ENCODE measurements around the gene PPP5C.

PPP5C gene

DNA sequence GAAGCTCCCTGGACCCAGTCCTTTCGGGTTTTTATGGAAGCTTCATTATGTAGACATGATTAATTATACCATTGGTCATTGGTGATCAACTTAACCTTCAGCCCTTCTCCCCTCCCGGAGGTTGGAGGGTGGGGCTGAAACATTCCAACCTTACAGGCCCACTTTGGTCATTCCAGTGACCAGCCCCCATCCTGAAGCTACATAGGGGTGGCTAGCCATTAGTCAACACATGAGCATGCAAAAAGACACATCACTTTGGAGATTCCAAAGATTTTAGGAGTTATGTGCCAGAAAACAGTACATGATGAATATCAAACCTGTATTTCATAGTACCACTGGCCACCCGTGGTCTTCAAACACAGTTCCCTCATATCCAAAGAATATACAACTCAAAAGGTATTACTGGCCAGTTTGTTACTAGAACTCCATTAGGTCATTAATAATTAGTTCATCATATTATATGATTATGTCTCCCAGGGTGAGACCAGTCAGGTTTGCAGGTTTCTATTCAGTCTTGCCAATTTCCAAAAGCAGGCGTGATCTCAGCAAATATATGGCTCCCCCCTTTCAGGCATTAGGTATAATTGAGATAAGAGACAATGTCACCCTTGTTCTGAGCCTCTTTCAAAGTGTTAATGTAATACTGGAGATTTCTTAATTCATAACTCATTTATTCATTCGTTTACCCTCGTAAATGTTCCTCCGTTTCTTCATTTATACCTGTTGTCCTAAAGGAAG lies 11.1 kb downstream of the PPP5C start:
- no peak for DNase-seq
- intact Hi-C loops (cut with DNase I), result no loop called here

DNA sequence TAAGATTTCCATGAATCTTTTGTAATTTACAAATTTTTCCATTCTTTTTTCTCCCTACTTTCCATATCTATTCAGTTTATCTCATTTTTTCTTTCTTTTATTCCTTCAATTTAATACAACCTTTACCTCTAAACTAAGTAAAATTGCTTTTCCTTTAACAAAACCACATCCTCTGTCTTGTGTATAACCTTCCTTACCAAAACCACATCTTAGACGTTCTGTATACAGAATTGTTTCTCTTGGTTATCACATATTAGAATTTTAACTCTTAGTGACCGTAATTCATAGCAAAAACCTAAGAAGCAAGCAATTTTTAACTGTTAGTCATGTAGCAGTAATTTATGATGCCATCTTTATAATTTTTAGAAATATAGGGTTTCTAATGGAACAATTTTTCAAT lies 15.0 kb downstream of the PPP5C start:
- intact Hi-C loops (cut with DNase I), result no loop called here
- no peak for DNase-seq

DNA sequence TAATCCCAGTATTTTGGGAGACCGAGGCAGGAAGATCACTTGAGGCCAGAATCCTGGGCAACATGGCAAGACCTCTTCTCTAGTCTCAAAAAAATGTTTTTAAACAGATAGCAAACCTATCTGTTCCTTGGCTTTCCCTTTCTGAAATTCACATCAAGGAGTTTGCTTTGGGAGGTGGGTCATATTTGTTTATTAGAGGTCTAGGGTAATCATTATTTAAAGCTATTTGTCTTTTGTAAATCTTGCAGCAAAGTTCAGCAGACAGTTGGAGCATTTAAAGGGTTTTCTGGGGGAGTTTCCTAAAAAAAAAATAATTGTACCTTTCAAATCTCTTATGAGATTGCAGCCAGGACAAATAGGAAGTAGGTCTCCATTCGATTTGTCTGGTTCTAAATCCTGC lies 17.5 kb downstream of the PPP5C start:
- intact Hi-C loops (cut with DNase I), result no loop called here
- DNase-seq, result no peak

DNA sequence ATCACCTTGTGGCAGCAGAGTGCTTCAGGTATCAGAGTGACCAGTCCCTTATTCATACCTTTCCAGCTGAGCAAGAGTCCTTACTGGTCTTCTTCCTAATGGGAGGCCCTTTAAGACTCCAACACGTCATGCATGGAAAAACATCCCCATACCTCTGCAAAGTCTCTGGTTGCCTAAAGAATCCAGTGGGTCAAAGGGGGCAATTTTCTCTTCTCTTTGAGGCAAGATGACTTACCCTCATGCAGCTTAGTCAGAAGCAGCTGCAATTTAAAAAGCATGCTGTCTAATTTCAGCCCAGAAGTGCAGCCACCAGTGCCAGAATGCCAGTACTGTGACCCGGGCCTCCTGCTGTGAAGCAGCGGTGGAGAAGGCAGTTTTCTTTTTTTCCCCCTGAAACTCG lies 18.7 kb downstream of the PPP5C start:
- peak in 1 of 10 donors; percentile 29 for DNase-seq
- intact Hi-C loops (cut with DNase I), result no loop called here

DNA sequence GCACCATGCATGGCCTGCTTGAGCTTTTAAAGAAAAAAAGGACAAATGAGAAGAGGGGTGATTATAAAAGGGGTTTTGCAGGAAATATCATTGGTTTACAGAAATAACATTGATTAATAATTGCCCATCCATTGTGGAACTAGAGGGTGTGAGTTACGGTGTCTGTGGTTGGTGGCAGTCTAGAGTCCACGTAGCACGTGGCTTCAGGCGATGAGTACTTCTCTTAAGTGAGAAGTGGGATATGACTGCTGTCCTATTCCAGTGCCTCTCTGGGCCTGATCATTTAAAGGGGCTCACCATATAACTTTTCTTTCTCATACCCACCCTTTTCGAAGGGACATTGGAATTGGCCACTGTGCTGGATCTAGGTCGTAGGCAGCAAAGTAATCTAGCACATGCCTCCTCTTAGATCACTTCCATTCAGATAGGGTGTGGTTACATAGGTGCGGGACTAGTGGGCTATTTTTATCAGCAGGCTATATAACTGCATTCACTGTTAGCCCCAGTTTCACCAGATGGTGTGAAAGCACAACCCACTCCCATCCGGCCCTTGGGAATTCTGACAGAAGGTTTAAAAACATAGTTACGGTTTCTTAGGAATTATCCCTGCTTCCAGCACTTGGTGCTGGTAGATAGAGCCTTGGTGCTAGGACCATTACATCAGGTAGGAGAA lies 19.9 kb downstream of the PPP5C start:
- DNase-seq, result peak in 3 of 10 donors; percentile 20 to 62 (median 29)
- intact Hi-C loops (cut with DNase I), result no loop called here

DNA sequence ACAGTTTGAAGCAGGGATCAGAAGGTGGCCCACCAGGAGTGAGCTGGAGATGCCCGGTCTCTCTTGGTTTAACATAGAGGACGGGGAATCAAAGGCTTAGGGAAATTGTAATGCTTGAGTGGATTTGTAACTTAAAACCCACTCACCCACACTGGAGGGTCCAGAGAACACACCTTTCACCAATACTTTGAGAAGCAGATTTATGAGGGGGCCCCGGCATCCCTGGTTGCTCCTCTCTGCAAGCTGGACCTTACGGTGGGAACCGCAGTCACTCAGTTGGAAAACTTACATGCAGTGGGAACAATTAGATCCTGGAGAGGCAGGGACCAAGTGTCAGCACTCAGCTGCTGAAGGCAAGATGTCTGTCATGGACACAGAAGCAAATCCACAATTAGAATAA lies 20.5 kb downstream of the PPP5C start:
- peak in 3 of 10 donors; percentile 17 to 44 (median 36) for DNase-seq
- intact Hi-C loops (cut with DNase I), result no loop called here

DNA sequence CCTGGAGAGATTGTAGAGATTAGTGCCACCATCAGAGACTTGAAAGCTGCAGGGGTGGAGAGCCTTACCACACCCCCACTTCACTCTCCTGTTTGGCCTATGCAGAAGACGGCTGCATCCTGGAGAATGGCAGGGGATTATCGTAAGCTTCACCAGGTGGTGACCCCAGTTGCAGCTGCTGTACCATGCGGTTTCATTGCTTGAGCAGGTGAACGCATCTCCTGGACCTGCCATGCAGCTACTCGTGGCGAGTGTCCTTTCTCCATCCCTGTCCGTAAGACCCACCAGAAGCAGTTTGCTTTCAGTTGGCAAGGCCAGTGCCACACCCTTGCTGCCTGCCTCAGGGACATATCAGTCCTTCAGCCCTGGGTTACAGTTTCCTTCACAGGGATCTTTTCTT lies 21.2 kb downstream of the PPP5C start:
- peak in 3 of 10 donors; percentile 7 to 63 (median 12) for DNase-seq
- intact Hi-C loops (cut with DNase I), result no loop called here

DNA sequence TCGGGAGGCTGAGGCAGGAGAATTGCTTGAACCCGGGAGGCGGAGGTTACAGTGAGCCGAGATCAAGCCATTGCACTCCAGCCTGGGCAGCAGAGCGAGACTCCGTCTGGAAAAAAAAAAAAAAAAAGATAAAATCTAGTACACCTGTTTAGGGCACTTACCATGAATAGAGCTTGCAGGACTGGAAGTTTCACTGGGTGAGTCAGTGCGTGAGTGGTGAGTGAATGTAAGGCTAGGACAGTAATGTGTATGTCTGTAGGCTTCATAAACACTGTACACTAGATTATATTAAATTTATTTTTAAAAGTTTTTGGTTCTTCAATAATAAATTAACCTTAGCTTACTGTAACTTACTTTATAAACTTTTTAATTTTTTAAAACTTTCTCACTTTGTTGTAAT lies 22.9 kb downstream of the PPP5C start:
- DNase-seq, result peak in 1 of 10 donors; percentile 5
- intact Hi-C loops (cut with DNase I), result loop anchor here (10.0 kb wide), 1 partner anchor 85 kb away; no protein-coding TSS in a partner anchor

DNA sequence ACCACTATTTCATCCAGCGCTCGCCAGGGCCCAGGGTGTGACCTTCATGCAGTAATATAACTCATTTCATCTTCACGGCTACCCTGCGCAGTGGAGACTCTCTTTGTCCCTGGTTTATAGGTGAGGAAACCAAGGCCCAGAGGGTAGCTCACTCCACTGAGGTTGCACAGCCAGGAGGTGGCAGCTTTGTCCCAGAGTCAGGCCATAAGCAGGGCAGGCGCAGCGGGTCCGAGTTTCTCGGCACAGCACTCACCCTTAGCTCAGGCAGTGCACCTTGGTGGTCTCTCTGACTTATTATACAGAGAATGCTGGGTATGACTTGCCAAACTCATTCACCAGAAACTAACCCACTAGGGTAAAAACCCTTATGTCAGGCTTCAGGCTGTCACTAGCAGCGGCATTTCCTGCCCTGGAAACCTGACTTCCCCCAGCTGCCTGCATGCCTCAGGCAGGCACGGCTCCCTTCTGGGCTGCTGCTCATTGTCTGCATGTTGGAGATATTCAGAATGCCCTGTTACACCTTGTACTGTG lies 24.5 kb downstream of the PPP5C start:
- intact Hi-C loops (cut with DNase I), result loop anchor here (10.0 kb wide), 1 partner anchor 87 kb away; no protein-coding TSS in a partner anchor

DNA sequence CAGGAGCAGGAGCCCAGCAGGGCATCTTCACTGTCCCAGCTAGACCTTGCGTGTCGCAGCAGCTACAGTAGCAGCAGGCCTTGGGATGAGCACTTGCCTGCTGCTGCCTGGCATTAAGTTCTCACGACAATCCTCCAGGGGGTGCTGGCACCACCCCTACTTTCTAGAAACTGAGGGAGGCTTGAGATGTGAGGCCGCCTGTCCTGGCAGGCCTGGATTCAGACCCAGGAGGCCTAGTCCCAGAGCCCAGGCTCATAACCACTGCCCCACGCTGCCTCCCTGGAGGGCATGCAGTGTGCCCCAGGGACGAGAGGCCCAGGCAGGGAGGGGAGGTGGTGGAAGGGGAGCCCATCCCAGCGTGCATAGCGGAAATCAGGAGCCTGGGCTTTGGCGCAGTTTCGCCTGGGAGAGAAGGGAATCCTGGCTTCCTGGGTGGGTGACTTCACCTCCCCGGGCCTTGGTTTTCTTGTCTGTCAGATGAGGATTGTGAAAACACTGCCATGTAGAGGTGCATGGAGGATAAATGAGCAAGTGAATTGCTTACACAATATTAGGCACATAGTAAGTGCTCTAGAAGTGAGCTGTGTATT lies 26.1 kb downstream of the PPP5C start:
- peak in 3 of 10 donors; percentile 64 to 87 (median 68) for DNase-seq

More for the DNA sequence above, 24.5 kb downstream of the PPP5C start:
- DNase-seq, result peak in 3 of 10 donors; percentile 63 to 78 (median 68)

DNA sequence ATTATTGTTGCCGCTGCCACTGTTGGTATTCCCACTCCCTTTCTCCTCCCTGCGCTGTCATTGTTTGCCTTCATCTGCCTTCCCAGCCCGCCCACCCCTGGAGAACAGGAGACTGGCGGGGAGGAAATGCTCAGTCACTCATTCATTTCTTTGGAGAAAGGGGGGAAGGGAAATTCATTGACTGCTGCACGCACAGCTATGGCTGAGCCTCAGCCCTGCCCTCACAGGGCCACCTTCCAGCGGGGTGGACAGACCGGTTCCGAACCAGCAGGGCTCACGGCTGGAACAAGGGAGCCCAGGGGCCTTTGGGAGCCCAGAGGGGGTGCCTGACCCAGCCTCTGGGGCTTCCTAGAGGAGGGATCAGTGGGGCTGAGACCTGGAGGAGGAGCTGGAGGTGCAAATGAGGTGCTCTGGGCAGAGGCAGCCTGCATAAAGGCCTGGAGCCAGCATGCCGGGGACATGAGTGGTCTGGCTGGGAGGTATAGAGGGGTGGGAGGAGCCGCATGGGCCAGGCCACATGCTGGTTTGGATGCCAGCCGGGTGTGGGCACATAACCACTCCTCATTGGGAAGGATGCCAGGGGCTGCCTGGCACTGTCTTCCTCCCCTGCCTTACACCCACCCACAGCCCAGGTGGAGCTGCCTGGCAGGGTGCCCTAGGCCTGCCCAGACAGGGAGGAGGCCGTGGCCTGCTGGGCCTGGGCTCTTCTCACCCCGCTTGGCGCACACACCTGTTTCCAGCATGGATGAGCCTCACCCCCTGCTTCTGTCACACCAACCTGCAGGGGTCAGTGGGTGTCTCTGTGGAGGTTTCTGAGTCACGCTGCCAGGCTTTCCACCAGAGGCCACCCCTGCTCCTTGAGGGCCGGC lies 26.8 kb downstream of the PPP5C start:
- intact Hi-C loops (cut with DNase I), result loop anchor here (10.0 kb wide), 1 partner anchor 89 kb away; no protein-coding TSS in a partner anchor
- DNase-seq, result peak in 6 of 10 donors; percentile 25 to 91 (median 68)

More for the DNA sequence above, 26.1 kb downstream of the PPP5C start:
- intact Hi-C loops (cut with DNase I), result loop anchor here (10.0 kb wide), 1 partner anchor 88 kb away; no protein-coding TSS in a partner anchor

DNA sequence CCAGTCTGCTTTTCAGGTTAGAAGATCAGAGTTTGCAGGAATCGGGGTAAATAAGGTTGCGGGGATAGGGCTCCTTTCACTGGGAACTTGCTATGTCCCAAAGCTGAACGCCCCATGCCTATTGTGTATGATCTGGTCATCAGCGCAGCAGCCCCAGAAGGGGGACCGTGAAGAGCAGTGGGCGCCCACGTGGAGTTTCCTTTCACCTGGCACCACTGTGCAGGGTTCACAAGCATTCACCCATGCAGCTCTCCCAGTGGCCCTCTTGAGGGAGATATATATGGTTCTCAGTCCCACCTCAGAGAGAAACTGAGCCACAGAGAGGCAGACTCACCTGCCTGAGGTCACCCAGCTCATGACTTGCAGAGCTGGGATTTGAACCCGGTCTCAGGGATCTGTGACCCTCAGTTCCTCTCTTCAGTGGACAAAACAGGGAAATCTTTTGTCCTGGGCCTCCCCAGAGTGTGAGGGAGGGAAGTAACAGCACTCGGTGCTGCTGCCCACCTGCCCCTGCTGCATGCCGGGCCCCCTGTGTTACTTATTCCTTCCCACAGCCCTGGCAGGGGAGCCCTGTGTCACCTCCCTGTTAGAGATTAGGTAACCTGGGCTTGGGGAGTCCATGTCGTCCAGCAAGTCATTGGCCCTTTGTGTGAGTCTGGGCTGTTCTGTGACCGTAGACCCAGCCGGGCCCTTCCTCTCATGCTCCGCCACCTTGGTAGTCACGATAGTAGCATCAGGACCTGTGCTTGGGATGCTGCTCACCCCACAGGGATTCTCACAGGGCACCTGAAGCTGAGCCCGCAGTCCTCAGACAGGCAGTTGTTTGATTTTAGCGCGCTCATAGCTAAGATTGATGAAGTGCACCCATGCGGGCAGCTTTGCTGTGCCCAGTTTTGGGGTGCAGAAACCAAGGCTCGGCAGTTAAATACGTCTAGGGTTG lies 27.9 kb downstream of the PPP5C start:
- intact Hi-C loops (cut with DNase I), result loop anchor here (10.0 kb wide), 1 partner anchor 90 kb away; no protein-coding TSS in a partner anchor
- peak in 3 of 10 donors; percentile 18 to 57 (median 26) for DNase-seq

DNA sequence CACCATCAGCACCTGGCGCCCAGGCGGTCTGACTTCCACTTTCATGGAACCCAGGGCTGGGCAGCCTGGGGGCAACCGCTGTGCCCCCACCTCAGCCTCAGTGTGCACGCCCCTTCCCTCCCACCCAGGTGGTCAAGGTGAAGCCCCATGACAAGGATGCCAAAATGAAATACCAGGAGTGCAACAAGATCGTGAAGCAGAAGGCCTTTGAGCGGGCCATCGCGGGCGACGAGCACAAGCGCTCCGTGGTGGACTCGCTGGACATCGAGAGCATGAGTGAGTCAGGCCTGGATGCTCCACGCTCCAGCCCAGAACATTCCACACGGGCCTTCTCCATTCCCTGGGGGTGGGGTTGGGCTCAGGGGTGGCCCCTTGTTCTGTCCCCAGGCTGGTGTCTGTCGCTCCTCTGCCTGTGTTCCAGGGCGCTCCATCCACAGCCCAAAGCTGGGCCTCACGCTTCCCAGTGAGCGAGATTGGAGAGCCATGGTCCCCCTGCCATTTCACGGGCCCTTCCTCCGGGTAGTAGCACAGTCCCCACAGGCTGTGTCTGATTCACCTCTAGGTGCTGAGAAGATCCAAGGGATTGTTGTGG lies 28.7 kb downstream of the PPP5C start:
- peak in 3 of 10 donors; percentile 40 to 74 (median 70) for DNase-seq
- intact Hi-C loops (cut with DNase I), result loop anchor here (10.0 kb wide), 1 partner anchor 91 kb away; no protein-coding TSS in a partner anchor

DNA sequence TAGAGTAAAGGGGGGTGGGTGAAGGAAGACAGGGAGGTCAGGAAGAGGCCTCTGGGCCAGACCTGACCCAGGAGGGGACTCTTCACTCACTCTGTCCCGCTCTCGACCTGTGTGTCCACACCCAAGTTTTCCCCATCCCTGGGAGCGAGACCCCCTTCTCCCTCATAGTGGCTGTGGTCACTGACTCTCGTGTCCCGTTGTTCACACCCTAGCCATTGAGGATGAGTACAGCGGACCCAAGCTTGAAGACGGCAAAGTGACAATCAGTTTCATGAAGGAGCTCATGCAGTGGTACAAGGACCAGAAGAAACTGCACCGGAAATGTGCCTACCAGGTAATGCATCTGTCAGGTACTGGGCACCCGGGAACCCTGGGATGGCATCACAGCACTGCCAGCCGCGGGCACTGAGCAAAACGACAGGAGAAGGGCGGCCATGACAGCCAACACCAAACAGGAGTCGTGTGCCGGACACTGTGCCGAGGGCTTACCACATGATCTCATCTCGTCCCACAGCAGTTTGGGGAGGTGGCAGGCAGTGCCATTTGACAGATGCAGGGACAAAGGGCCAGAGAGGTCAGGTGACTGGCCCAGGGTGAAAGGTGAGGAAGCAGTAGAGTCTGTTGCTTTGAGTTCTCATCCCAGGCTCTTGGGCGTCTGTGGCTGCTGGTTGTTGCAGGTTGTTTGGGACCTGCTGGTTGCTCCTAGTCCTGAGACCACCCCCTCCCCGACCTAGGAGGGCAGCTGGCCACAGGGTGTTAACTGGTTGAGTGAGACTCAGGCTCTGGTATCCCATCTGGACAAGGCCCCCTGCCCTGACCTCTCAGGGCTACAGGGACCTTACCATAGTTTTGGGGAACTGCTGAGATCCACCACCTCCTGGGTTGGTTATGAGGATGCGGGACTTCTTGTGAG lies 29.6 kb downstream of the PPP5C start:
- peak in 3 of 10 donors; percentile 40 to 65 (median 65) for DNase-seq
- intact Hi-C loops (cut with DNase I), result loop anchor here (10.0 kb wide), 1 partner anchor 92 kb away; no protein-coding TSS in a partner anchor

DNA sequence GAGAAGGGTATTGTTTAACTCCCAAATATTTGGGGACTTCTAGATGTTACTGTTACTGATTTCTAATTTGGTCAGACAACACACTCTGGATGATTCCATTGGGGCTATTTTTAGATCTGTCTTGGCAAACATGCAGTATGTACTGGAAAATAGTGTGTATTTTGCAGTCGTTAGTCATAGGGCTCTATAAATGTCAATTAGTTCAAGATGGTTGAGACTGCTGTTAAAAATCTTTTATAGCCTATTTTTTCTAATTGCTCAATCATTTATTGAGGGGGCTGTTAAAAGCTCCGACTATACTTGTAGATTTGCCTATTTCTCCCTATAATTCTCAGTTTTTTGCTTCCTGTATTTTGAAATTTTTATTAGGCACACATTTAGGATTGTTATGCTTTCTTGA lies 31.4 kb downstream of the PPP5C start:
- DNase-seq, result no peak
- intact Hi-C loops (cut with DNase I), result loop anchor here (10.0 kb wide), 1 partner anchor 93 kb away; no protein-coding TSS in a partner anchor

DNA sequence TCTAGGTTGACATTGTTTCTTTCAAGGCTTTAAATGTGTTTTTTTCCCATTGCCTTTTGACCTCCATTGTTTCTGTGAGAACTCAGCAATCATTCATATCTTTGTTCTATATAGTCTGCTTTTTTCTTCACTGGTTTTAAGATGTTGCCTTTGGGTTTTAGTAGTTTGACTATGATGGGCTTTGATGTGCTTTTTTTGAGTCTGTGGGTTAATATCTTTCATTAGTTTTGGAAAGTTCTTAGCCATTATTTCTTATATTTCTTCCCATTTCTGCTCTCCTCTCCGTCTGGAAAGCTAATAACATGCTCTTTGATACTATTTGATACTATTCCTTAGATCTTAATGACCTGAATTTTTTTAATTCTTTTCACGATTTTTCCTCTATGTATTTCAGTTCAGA lies 33.8 kb downstream of the PPP5C start:
- intact Hi-C loops (cut with DNase I), result no loop called here
- DNase-seq, result no peak

DNA sequence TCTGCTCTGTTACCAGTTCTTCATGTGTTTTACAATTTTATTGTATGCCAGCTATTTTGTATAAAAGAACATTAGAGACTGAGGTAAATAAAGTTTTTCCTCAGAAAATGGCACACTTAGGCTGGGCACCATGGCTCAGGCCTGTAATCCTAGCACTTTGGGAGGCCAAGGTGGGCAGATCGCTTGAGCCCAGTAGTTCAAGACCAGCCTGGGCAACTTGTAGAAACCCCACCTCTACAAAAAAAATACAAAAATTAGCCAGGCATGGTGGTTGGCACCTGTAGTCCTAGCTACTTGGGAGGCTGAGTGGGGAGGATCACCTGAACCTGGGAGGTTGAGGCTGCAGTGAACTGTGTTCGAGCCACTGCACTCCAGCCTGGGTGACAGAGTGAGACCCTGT lies 34.5 kb downstream of the PPP5C start:
- intact Hi-C loops (cut with DNase I), result no loop called here

More for the DNA sequence above, 34.5 kb downstream of the PPP5C start:
- DNase-seq, result peak in 3 of 10 donors; percentile 18 to 52 (median 20)
